Measurements from ENCODE around the gene NAALADL2.
A peak's percentile ranks its signal among the peaks of the same experiment; 100 is the strongest.

The NAALADL2 gene

GRCh38 chr3:174859114-174859735 lies at the start of gene NAALADL2:
NAALADL2 (plus strand) TSS chr3:174859334.
- DNase-seq = no peak

GRCh38 chr3:174810254-174810653 lies 48.9 kb upstream of the NAALADL2 start:
- DNase-seq = no peak

GRCh38 chr3:174812172-174812862 lies 46.8 kb upstream of the NAALADL2 start:
- no peak for DNase-seq

- no peak for DNase-seq
These were observed 43.4 kb upstream of the NAALADL2 start for GRCh38 chr3:174815750-174816149.

- no peak for DNase-seq
These were observed 38.2 kb upstream of the NAALADL2 start for GRCh38 chr3:174820885-174821284.

GRCh38 chr3:174821477-174821876 lies 37.7 kb upstream of the NAALADL2 start:
- DNase-seq = peak; percentile 14 to 53

- DNase-seq = no peak
These were observed 36.8 kb upstream of the NAALADL2 start for GRCh38 chr3:174822320-174822719.

GRCh38 chr3:174826069-174826468 lies 33.1 kb upstream of the NAALADL2 start:
- no peak for DNase-seq

- DNase-seq = no peak
These were observed 14.4 kb upstream of the NAALADL2 start for GRCh38 chr3:174844746-174845145.

GRCh38 chr3:174846055-174846454 lies 13.1 kb upstream of the NAALADL2 start:
- DNase-seq = no peak

- no peak for DNase-seq
These were observed 4.1 kb upstream of the NAALADL2 start for GRCh38 chr3:174854987-174855386.

GRCh38 chr3:174857301-174857700 lies 1.8 kb upstream of the NAALADL2 start:
- DNase-seq = no peak

- no peak for DNase-seq
These were observed 781 bp upstream of the NAALADL2 start for GRCh38 chr3:174858353-174858752.

- DNase-seq = no peak
These were observed 622 bp downstream of the NAALADL2 start for GRCh38 chr3:174859756-174860155.

GRCh38 chr3:174862101-174862500 lies 3.0 kb downstream of the NAALADL2 start:
- DNase-seq = peak in 1 of 2 experiments; percentile 43

GRCh38 chr3:174862666-174863065 lies 3.5 kb downstream of the NAALADL2 start:
- peak in 1 of 2 experiments; percentile 59 for DNase-seq

GRCh38 chr3:174863488-174863887 lies 4.4 kb downstream of the NAALADL2 start:
- DNase-seq = no peak

GRCh38 chr3:174869448-174869847 lies 10.3 kb downstream of the NAALADL2 start:
- peak in 1 of 2 experiments; percentile 3 for DNase-seq

- DNase-seq = no peak
These were observed 14.9 kb downstream of the NAALADL2 start for GRCh38 chr3:174873832-174874657.

GRCh38 chr3:174882789-174883188 lies 23.7 kb downstream of the NAALADL2 start:
- DNase-seq = no peak

- DNase-seq = no peak
These were observed 24.9 kb downstream of the NAALADL2 start for GRCh38 chr3:174883881-174884675.

GRCh38 chr3:174884776-174885568 lies 25.8 kb downstream of the NAALADL2 start:
- no peak for DNase-seq
